GM12872 (cell line): Measurements from ENCODE around the gene COL24A1.

Experiments
- TF ChIP-seq, protein P1 (sequence below): IDR thresholded peaks from 3 replicates; pipeline ENCODE4 v1.5.1; 2011; ENCODE audit warnings: low read depth, mild to moderate bottlenecking, low read length, moderate library complexity; ENCODE audit not compliant: insufficient read depth

Gene COL24A1

GRCh38 chr1:85818371-85818770, 338.2 kb downstream of the COL24A1 start:
- TF ChIP-seq, protein P1, sequence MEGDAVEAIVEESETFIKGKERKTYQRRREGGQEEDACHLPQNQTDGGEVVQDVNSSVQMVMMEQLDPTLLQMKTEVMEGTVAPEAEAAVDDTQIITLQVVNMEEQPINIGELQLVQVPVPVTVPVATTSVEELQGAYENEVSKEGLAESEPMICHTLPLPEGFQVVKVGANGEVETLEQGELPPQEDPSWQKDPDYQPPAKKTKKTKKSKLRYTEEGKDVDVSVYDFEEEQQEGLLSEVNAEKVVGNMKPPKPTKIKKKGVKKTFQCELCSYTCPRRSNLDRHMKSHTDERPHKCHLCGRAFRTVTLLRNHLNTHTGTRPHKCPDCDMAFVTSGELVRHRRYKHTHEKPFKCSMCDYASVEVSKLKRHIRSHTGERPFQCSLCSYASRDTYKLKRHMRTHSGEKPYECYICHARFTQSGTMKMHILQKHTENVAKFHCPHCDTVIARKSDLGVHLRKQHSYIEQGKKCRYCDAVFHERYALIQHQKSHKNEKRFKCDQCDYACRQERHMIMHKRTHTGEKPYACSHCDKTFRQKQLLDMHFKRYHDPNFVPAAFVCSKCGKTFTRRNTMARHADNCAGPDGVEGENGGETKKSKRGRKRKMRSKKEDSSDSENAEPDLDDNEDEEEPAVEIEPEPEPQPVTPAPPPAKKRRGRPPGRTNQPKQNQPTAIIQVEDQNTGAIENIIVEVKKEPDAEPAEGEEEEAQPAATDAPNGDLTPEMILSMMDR, result no peak

DNA sequence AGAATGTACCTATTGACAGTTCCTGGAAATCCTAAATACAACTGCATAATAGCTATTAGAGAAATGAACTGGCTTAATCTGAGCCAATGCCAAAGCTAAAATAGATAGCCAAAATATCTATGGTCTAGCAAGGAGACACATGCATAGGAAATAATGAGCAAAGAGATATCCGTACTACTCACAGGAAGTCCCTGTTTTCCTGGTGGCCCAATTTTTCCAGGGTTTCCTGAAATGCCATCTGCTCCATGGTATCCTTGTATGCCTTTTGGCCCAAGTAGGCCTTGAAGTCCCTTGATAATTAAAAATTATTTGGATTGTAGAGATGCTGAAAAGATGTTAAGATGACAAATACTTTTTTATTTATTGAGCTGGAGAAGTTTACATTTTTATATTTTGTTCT, 340.0 kb downstream of the COL24A1 start:
- TF ChIP-seq, protein P1, result no peak

- TF ChIP-seq, protein P1, result no peak
These were observed 340.7 kb downstream of the COL24A1 start for GRCh38 chr1:85815906-85816305.

- TF ChIP-seq, protein P1, result no peak
These were observed 350.2 kb downstream of the COL24A1 start for GRCh38 chr1:85806236-85806965.

GRCh38 chr1:85801520-85801919, 355.1 kb downstream of the COL24A1 start:
- TF ChIP-seq, protein P1, result no peak

DNA sequence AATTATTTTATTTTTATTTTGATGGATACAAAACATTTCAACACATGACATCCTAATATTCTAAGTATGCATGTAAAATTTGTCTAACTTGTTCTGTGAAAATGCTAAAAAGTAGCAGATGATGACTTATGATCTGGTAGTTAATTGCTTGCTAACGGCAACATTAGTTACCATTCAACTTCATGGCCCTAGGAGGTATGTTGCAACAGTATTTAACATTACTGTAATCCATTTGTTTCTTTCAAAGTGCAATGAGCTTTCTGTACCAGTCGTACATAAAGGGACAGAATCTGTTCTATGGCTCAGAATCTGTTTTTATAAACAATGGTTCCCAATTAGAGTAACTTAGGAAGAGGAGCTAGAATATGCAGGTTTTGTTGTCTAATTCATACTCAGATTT, 356.8 kb downstream of the COL24A1 start:
- TF ChIP-seq, protein P1, result no peak

DNA sequence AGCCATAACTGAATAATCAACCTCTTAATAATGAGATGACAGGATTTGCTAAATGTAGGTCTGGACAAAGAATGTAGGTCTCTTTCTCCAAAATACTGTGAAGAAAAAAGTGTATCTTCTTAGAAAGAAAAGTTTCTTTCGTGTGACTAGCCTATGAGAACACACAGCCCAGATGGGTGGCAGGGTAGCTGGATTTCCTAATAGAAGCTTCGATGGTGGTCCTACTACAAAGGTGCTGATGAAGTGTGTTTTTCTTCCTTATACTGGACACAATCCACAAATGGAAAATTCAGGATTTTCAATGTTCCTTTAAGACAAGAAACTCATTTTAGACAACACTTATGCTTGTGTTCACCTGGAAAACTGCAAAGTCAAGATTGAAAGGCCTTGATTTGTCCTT, 358.2 kb downstream of the COL24A1 start:
- TF ChIP-seq, protein P1, result no peak
